Measurements from ENCODE around the gene LIX1L. TPM values are rescaled to one million over a fixed set of nuclear protein-coding genes. Genes with fewer than 3 reads are reported as not detected.

The LIX1L gene
- total and polyA plus RNA-seq, 11 donors, result 7.0 to 31.5 (median 26.1) TPM

GRCh38 chr1:145927916-145928643 is 29.7 kb downstream of the LIX1L start:
- peaks cover 0 to 48% (median 36%) of the 10 kb centered on the region in 9 donors for H3K36me3 ChIP-seq
- ATAC-seq (no peak), DNase-seq (no peak)
- H3K4me3 ChIP-seq, result peak overlapping the region; percentile 52 to 90 (median 74)
- peaks cover 0 to 24% (median 15%) of the 10 kb centered on the region in 12 donors for H3K4me1 ChIP-seq
- WGBS, 4 donors, result 67 to 72% (median 69%) methylated on average over 20 of the region's 20 CpGs
- H3K27me3 ChIP-seq, result no peaks in the 10 kb centered on the region
- no peaks in the 10 kb centered on the region for H3K9me3 ChIP-seq
- peak overlapping the region; percentile 88 to 99 (median 94) for H3K27ac ChIP-seq
- TF ChIP-seq POLR2A (IDR thresholded peaks at IDR 0.05), result no peak
- no peak for TF ChIP-seq CTCF (IDR thresholded peaks at IDR 0.05)
- intact Hi-C loops (cut with DNase I), result loop anchor here in 7 of 10 donors (1.0 to 5.0 kb wide), 4 partner anchors 29 to 34 kb away; partner anchors contain the start of genes ANKRD34A (in 2 of the 7), LIX1L (in 2 of the 7) and POLR3GL (in 2 of the 7)

DNA sequence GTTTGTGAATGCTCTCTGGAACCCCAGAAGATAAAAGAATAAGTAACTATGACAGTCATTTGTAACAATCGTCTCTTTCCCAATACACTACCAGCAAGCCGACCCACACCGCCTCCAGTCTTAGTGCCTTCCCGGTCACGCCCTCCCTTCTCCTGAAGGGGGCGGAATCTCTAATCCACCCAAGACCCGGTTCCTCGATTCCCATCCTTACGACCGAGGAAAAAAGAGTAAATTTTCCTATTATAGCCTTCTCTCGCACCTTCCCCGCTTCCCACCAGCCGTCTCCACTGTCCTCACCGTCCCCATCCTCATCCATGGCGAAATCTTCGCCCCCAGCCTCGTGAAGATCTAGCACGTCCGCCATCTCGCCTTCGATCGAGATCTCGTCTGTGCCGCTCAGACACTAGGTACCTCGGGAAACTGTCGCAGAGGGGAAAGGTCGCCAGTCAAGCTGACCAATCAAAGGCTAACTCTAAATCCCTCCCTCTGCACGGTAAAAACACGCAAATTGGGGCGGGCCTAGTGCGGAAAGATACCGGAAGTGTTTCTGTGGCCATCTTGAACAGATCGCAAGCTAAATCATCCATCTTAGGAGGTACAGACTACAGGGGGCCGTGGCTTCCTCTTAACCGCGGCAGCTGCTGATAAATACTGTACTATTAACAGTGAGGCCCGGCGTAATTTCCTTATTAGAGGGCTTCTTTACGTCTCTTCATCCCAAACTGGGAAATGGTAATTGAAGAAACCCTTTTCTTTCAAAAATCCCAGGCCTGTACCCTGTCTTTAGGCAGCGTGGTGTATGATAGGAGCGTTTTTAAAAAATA is 30.5 kb downstream of the LIX1L start, which contains the start of gene RBM8A:
RBM8A (minus strand) TSS at position 422 of the 824 bp plus-strand sequence; CDS start at position 364, 58 bp downstream.
- Histone ChIP-seq H3K9me3 (no peaks in the 10 kb centered on the region), H3K27me3 (no peaks in the 10 kb centered on the region), H3K4me1 (peaks cover 0 to 21% (median 15%) of the 10 kb centered on the region in 12 donors), H3K4me3 (peak within 1 kb of the TSS; percentile 52 to 90 (median 74)), H3K27ac (peak within 1 kb of the TSS; percentile 88 to 99 (median 94)), H3K36me3 (peaks cover 0 to 47% (median 39%) of the 10 kb centered on the region in 9 donors)
- TF ChIP-seq POLR2A (IDR thresholded peaks at IDR 0.05) (peak in 1 of 2 donors; percentile 96), CTCF (IDR thresholded peaks at IDR 0.05) (peak; percentile 35 to 70 (median 60))
- intact Hi-C loops (cut with DNase I), result loop anchor here in 6 of 10 donors (1.0 to 5.0 kb wide), 3 partner anchors 30 to 35 kb away; partner anchors contain the start of genes ANKRD34A (in 2 of the 6), POLR3GL (in 2 of the 6) and LIX1L (in 1 of the 6)
- peak; percentile 92 to 96 (median 96) for DNase-seq
- WGBS, 4 donors, result 0 to 1% (median 0%) methylated on average over 41 of the region's 41 CpGs
- peak; percentile 96 to 99 (median 98) for ATAC-seq

DNA sequence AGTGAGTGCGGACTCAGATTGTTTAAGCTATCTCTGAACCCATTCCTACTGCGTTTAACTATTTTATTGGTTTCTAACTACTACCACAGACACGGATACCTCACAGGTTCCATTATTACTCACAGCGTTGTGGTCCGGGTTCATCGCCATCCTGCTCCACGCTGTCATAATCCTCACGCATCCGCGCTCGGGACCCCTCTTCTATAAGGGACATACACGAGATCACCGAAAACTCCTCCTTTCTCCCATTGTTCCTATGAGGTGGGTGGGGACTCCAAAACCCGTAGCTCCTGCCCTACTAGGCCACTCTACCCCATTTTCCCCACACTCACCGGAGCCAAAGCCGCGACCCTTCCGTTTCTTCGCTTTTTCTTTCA is 31.1 kb downstream of the LIX1L start:
- no peaks in the 10 kb centered on the region for H3K27me3 ChIP-seq
- ATAC-seq, result peak in 1 of 4 donors; percentile 6
- H3K4me1 ChIP-seq, result peaks cover 0 to 21% (median 15%) of the 10 kb centered on the region in 12 donors
- H3K36me3 ChIP-seq, result peaks cover 0 to 45% (median 33%) of the 10 kb centered on the region in 9 donors
- intact Hi-C loops (cut with DNase I), result loop anchor here in 6 of 10 donors (1.0 to 5.0 kb wide), 3 partner anchors 30 to 36 kb away; partner anchors contain the start of genes ANKRD34A (in 2 of the 6), POLR3GL (in 2 of the 6) and LIX1L (in 1 of the 6)
- no peaks in the 10 kb centered on the region for H3K9me3 ChIP-seq
- H3K27ac ChIP-seq, result peak overlapping the region; percentile 88 to 99 (median 94)
- peak overlapping the region; percentile 52 to 90 (median 74) for H3K4me3 ChIP-seq
- 6 to 8% (median 7%) methylated on average over 19 of the region's 19 CpGs for WGBS, 4 donors
- no peak for DNase-seq
- TF ChIP-seq POLR2A (IDR thresholded peaks at IDR 0.05) (no peak), CTCF (IDR thresholded peaks at IDR 0.05) (no peak)
